ENCODE measurements around the gene LSMEM2.

DNA sequence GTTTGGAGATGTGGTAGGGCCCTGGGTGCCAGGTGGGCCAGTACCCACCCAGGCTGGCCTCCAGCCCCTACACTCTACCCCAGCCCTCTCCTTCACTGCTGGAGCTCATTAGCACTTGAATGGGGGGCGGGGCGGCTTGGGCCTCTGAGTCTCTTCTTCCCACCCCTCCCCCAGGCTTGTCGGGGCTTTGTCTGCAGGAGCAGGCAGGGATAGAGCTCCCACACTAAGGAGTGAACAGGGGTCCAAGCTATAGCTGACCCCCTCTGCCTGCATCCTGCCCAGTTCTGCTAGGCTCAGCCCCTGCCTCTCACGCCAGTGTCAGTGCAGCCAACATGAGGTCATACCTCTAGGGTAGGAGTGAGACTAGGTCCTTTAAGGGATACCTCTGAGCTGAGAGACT, 37.7 kb upstream of the LSMEM2 start:
- TF ChIP-seq POLR2A (IDR thresholded peaks at IDR 0.05) (no peak), CTCF (IDR thresholded peaks at IDR 0.05) (no peak)
